ENCODE data around the gene DSE. TPM values are rescaled to one million over a fixed set of nuclear protein-coding genes. Genes with fewer than 3 reads are reported as not detected.

DSE gene
- total RNA-seq, 1 experiment from 2014 or later: 38.5 TPM

DNA sequence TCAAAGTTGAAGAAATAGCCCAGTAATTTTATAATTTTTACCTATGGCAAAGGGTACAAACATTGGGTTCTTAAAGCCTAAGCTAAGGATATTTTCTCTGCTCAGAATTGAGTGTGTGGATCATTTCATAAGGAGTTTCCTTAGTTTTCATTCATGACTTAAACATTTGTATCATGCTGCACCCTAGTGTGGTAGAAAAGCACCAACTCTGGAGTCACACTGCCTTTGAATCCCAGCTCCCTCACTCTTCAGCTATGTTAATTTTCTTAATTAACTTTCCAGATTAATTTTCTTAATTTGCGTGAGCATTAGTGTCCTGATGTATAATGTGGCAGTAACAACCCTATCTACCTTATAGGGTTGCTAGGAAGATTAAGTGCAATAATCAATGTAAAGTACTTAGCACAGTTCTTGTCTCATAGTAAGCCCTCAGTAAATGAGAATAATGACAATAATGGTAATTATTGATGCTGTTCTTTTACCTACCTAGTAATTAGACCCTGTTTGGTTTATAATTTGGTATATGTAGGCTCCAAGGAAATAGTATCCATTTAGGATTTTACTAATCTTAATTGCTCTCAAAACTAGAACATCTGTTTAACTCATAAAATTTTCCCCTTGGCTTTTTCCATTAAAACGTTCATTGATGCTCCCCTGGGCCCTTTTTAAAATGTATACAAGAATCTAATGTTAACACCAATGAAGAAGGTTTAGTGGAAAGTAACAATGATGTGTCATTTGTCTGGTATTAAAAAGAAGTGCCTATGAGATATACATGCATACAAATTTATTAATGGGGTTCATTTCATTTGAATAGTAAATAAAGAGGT, 31.6 kb downstream of the DSE start:
- RAD21 ChIA-PET (ENCODE audit: low non-redundant PET in 1 of 2, low total read pairs in 2 of 2, uncharacterized antibody in 2 of 2, unreplicated experiment in 2 of 2): no interaction called here
- H3K4me2 ChIP-seq (ENCODE audit: low read length): no peak overlapping the region
- H3K79me2 ChIP-seq (ENCODE audit: insufficient read depth, low read length): peaks cover 29% of the 10 kb centered on the region; the same call in 1 of the 2 replicates
- H3K9me3 ChIP-seq (ENCODE audit: control insufficient read depth in 1 of 2, insufficient read depth in 1 of 2, low read depth in 1 of 2, low read length in 2 of 2): no peaks in the 10 kb centered on the region
- no peaks in the 10 kb centered on the region for H4K20me1 ChIP-seq (ENCODE audit: insufficient read depth)
- H3K27ac ChIP-seq (ENCODE audit: low read depth, low read length): no peak overlapping the region
- ATAC-seq (no peak), DNase-seq (ENCODE audit: low read depth, low spot score) (no peak)
- H3K4me3 ChIP-seq (replicated peaks in 1 of 2; ENCODE audit: low read depth in 1 of 2, low read length in 2 of 2): no peak overlapping the region
- intact Hi-C loops (cut with micrococcal nuclease): no loop called here
- H3K27me3 ChIP-seq (ENCODE audit: insufficient read depth, low read length): no peaks in the 10 kb centered on the region
- CTCF ChIA-PET: no interaction called here
- no TSS peak for BruUV-seq (replicated peaks)
- H2AFZ ChIP-seq (ENCODE audit: low read depth, low read length, poor library complexity, severe bottlenecking): no peak overlapping the region
- TF ChIP-seq RAD21 (IDR thresholded peaks at IDR 0.05; ENCODE audit: low read depth) (0 out of 2 replicates have a peak, but pooled peaks have one; percentile 6), EGR1 (IDR thresholded peaks at IDR 0.05; ENCODE audit: low read depth) (no peak)
- no peak overlapping the region for H3K9ac ChIP-seq (ENCODE audit: low read length)
- no peaks in the 10 kb centered on the region for H3K9me2 ChIP-seq (ENCODE audit: insufficient read depth)
- POLR2A ChIA-PET: no interaction called here
- peaks cover 0 to 5% of the 10 kb centered on the region in 2 experiments; a peak in 1 of 4 replicates for H3K36me3 ChIP-seq (ENCODE audit: control insufficient read depth in 1 of 2, insufficient read depth in 2 of 2, low read length in 2 of 2)
- peaks cover 15 to 27% of the 10 kb centered on the region in 2 experiments for H3K4me1 ChIP-seq (ENCODE audit: control insufficient read depth in 1 of 2, insufficient read depth in 2 of 2, low read length in 2 of 2)

DNA sequence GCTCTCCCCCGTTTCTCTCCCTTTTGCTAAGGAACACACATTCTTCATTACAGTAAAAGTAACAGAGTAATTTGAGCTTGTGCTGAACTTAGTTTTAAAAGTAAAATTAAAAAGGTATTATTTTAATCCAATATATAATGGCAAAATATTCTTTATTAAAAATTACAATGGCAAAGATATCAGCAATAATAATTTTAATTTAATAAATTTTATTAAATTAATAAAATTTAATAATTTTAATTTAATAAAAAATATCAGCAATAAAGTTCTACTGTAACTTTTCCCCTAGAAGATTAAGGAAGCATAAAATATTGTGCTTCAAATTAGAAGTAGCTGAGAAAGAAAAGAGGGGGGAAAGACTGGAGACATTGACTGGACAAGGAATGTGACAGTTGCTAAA, 32.5 kb downstream of the DSE start:
- no peak overlapping the region for H3K27ac ChIP-seq (ENCODE audit: low read depth, low read length)
- H3K9me2 ChIP-seq (ENCODE audit: insufficient read depth): no peaks in the 10 kb centered on the region
- ChIA-PET RAD21 (ENCODE audit: low non-redundant PET in 1 of 2, low total read pairs in 2 of 2, uncharacterized antibody in 2 of 2, unreplicated experiment in 2 of 2) (no interaction called here), CTCF (no interaction called here), POLR2A (no interaction called here)
- intact Hi-C loops (cut with micrococcal nuclease): no loop called here
- H3K79me2 ChIP-seq (ENCODE audit: insufficient read depth, low read length): peaks cover 31% of the 10 kb centered on the region; the same call in 1 of the 2 replicates
- H3K9me3 ChIP-seq (ENCODE audit: control insufficient read depth in 1 of 2, insufficient read depth in 1 of 2, low read depth in 1 of 2, low read length in 2 of 2): no peaks in the 10 kb centered on the region
- no peak overlapping the region for H2AFZ ChIP-seq (ENCODE audit: low read depth, low read length, poor library complexity, severe bottlenecking)
- ATAC-seq (no peak), DNase-seq (ENCODE audit: low read depth, low spot score) (no peak)
- BruUV-seq (replicated peaks): no TSS peak
- H3K9ac ChIP-seq (ENCODE audit: low read length): no peak overlapping the region
- no peak overlapping the region for H3K4me3 ChIP-seq (replicated peaks in 1 of 2; ENCODE audit: low read depth in 1 of 2, low read length in 2 of 2)
- no peaks in the 10 kb centered on the region for H4K20me1 ChIP-seq (ENCODE audit: insufficient read depth)
- no peak overlapping the region for H3K4me2 ChIP-seq (ENCODE audit: low read length)
- no peaks in the 10 kb centered on the region for H3K27me3 ChIP-seq (ENCODE audit: insufficient read depth, low read length)
- peaks cover 13 to 22% of the 10 kb centered on the region in 2 experiments for H3K4me1 ChIP-seq (ENCODE audit: control insufficient read depth in 1 of 2, insufficient read depth in 2 of 2, low read length in 2 of 2)
- H3K36me3 ChIP-seq (ENCODE audit: control insufficient read depth in 1 of 2, insufficient read depth in 2 of 2, low read length in 2 of 2): peaks cover 0 to 5% of the 10 kb centered on the region in 2 experiments; a peak in 1 of 4 replicates
- TF ChIP-seq ZNF274 (IDR thresholded peaks at IDR 0.05; ENCODE audit: low read depth, low read length): no peak
- TF ChIP-seq POLR2AphosphoS5 (IDR thresholded peaks at IDR 0.05; ENCODE audit: low read depth, low read length): no peak
- TF ChIP-seq ZFX (IDR thresholded peaks at IDR 0.05): no peak
- no peak for TF ChIP-seq ZBTB33 (IDR thresholded peaks at IDR 0.05; ENCODE audit: extremely low read depth, insufficient replicate concordance, low read length)
- no peak for TF ChIP-seq EGR1 (IDR thresholded peaks at IDR 0.05; ENCODE audit: low read depth)
- no peak for TF ChIP-seq JUND (IDR thresholded peaks at IDR 0.05)
- TF ChIP-seq EZH2phosphoT487 (IDR thresholded peaks at IDR 0.05; ENCODE audit: borderline replicate concordance): no peak
- no peak for TF ChIP-seq POLR2A (IDR thresholded peaks at IDR 0.05; ENCODE audit: borderline replicate concordance, extremely low read depth, insufficient read depth, insufficient read length)
- no peak for TF ChIP-seq TCF7L2 (IDR thresholded peaks at IDR 0.05; ENCODE audit: borderline replicate concordance, extremely low read depth, insufficient read depth, insufficient read length)
- no peak for TF ChIP-seq CTCF (IDR thresholded peaks at IDR 0.05 in 2 of 3, conservative IDR thresholded peaks at IDR 0.05 in 1 of 3; ENCODE audit: borderline replicate concordance in 1 of 3, insufficient read depth in 1 of 3, low read depth in 2 of 3, low read length in 2 of 3)
- TF ChIP-seq FOSL1 (IDR thresholded peaks at IDR 0.05; ENCODE audit: low read depth): no peak
- TF ChIP-seq YY1 (IDR thresholded peaks at IDR 0.05; ENCODE audit: extremely low read depth, insufficient replicate concordance, low read depth, low read length): no peak
- no peak for TF ChIP-seq SRF (IDR thresholded peaks at IDR 0.05; ENCODE audit: low read depth)
- TF ChIP-seq, protein P1, sequence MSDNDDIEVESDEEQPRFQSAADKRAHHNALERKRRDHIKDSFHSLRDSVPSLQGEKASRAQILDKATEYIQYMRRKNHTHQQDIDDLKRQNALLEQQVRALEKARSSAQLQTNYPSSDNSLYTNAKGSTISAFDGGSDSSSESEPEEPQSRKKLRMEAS (IDR thresholded peaks at IDR 0.05): no peak
